Activated T-helper 9 cell treated with anti-CD3 and anti-CD28 coated beads, Interleukin-2, amount 50 U/mL, for 16 hours (primary cell): ENCODE results near the gene TRIM9.

Experiments
- DNase-seq: peaks from one replicate; pipeline ENCODE4 v3.0.0-alpha.2; 2020; ENCODE audit warnings: low read depth

The TRIM9 gene

DNA sequence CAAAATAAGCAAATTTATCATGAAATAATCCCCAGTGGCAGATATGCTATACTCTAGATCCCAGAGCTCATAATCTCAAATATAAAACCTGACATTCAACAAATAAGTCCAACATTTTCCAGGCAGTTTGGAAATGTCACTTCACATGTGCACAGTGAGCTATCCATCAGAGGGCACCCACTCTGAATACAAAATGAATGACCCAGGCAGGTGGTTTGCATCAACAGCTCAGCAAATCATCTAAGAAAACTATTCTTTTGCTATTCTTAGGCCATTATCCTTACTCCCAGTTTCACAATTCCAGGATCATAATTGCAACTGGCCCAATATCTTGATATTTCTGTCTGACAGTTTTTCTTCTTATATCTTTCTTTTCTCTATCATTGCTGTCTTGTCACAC lies 38.5 kb downstream of the TRIM9 start:
- no peak for DNase-seq

DNA sequence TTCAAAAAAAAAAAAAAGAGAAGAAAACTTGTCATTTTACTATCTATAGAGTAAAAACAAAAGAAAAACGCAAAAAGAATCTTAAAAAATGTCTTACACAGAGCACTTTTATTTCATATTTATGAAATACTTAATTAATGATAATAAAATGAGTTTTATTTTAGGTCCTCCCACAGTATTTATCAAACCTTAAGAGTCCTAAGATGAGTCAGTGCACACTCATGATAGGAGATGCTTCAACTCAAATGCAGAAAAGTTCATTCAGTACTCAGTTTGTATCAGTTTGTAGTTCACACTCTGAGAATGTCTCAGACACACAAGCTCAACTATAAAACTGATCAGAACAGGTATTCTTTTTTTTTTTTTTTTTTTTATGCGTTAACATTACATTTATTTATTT lies 41.7 kb downstream of the TRIM9 start:
- DNase-seq: no peak

DNA sequence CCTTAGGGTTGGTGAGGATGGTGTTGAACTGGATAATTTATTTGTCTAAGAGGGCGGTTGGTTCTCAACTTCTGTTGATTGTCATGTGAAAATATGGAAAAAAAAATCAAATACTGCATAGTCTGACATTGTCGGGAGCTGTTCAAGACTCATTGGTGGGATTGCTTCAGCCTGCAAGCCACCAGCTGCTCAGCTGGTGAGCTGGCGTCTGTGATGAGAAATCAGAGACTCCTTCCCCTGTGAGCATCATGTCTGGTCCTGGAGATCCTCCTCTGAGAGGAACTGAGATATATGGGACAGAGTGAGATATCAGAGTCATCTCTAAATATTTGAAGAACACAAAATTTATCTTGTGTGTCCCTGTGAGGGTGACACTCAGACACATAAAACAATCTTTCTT lies 49.9 kb downstream of the TRIM9 start:
- no peak for DNase-seq

DNA sequence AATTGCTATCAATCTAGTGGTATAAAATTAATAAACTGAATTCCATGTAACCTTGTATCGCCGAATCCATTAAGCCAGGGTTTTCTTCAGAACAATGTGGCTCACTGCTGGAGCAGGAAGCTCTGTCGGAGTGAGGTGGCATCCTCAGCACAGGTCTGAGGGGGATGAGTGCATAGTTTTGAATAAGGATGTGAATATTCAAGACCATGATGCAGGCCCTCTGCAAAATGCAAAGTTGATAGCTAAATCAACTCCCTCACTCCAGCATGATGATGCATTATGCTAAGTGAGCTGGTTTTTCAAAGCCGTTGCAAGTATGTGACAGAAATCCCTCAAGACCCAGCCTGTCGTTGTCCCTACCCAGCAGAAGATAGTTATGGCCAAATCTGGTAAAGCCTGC lies 53.0 kb downstream of the TRIM9 start:
- no peak for DNase-seq

DNA sequence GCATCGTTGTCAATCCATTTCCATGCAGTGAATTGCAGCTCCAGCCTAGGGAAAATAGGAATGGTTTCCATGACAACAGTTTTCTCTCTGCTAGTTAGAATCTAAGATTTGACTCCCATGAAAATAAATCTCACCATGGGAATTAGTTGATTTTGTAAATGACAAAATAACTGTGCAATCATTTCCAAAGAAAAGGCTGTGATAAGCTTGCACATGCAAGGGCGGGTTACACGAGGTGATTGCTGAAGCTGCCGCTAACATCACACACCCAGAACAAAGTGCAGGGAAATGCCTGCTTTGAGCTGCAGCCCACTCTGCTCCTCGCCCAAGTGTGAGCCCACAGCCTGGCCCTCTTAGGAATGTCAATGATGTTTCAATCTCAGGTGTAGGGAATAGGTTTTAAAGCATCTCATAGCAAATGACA lies 53.8 kb downstream of the TRIM9 start:
- no peak for DNase-seq

DNA sequence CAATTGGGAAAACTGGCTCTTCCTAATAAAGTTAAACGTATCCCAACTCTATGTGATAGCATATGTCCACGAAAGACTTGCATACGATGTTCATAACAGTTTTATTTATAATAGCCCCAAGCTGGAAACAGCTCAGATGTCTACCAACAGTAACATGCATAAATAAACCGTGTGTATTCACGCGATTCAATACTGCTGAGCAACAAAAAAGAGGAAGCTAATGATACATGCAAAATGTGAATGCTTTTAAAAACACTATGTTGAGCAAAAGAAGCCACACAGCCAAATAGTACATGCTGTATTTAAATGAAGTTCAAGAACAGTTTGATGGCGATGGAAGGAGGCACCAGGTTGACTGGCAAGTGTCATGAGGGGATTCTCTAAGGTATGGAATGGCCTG lies 55.7 kb downstream of the TRIM9 start:
- no peak for DNase-seq

DNA sequence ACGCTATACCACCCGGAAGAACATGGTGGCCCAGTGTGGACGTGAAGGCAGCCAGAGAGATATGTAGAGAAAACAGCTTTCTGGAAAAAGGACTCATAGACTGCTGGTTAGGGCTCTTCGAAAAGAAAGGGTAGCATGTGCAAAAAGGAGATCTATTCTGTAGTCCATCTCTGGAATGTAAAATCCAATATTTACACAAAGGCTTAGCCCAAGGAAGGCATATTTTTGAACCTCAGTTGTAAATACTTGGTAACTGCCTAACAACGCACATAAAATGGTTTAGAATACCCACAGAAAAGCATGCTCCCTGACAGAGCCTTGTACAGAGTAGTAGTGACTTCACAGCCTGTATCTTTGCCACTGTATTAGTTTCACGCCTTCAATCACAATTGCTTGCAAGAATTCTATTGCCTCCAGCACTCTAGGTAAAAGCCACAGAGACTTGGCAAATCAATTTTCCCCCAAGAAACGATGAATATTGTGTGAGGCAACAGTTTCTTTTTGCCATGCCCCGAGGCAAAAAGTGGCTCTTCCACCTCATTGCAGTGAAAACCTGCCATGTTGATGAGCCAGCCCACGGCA lies 59.2 kb downstream of the TRIM9 start:
- no peak for DNase-seq

DNA sequence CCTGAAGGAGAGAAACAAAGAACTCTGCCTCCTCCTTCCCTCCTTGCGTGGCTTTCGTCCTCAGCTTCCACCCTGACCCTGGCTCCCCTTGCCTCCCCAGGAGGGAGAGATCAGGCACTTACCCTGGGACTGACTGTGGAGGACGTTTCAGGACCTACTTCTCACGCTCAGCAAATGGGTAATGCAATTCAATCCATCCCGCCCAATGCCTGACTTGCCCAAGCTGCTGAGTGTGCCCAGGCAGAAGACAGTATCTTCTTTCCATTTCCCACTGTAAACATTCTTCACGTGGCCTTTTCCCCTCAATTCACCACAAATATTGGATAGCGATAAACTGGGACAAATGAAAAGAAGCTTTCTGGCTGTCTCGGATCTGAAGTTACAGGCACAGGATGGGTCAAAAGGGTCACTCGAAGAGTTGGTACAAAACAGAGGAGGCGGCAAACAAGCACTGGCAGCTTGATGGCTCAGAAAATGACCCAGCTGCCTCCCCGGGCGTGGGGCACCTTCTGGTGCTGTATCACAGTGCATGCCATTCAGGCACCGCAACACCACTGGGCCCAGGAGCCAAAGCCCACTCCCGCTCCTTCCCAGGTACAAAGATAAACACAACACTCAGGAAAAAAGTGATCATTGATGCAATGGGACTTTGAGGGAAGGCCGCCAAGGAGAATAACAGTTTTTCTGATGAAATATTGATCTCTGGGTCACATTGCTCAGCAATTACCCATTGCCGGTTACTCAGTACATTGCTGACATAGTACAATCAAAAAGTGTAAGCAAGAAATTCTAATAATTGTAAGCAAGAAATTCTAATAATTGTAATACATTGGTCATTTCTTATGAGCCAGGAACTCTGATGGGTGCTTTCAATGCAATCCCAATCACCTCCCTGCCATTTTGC lies 65.8 kb downstream of the TRIM9 start:
- DNase-seq: no peak

DNA sequence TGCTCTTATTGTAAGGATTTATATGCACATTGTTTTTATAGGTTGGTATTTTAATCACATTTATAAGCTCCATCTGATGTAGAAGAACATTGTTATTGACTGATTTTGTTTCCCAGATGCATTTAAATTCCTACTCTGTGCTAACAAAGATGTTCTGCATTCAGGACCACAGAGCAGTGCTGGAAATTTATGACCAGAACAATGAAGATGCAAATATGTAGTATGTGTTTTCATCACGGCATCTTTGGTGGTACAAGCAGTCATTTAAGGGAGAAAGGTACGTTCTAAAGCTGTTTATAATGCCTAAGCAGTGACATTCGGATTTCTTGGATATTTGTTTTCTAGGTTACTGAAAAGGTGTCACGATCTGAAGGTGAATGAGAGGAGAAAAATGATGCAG lies 66.5 kb downstream of the TRIM9 start:
- DNase-seq: no peak

DNA sequence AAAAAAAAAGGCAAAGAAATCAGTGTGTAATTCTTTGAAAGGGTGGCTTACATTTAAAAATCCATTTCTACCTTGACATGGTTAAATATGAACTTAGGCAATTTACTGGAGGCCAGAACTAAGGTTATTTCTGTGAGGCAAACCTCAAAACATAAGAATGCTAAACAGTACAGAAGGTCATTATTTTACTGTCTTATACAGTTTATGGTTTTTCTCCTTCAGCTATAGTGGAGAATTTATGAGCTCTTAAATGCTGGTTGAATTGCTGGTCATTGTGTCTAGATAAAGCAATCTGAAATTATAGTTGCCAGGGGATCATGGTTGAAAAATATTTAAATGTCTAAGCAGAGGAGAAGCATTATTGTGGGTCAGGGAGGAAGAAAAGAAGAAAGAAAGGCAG lies 70.5 kb downstream of the TRIM9 start:
- DNase-seq: no peak

DNA sequence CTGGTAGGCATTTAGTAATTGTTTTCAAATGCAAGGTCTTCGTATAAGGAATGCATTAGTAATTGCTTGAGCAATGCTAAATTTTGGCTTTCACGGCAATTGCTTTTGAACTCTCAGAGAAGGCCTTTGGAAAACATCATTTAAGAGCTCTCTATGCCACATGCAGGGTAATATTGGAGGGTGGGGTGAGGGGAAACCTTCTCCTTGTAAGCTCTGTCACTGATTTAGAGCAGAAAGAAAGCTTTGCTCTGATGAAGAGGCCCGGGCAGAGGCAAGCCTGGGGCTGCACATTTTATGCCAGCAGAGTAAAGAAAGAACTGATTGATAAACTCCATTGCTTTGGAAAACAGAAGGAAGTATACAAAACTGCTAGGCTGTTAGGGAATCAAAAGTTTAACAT lies 70.9 kb downstream of the TRIM9 start:
- DNase-seq: no peak

DNA sequence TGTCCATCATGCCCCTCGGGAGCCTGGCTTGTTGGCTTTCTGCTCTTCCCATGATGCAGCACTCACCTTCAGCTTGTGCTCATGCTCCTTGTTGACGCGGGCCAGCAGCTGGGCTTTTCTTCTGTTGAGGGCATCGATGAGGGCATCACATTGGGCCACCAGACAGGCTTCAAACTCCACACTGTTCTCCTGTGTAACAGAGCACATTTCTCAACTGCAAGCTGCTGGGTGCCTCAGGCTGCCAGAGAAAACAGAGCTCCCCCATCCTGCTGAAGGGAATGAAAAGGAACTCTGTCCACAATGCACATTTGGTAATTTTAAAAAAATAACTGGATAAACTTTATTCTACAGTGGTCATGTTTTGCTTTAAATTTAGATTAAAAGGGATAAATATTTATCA lies 72.1 kb downstream of the TRIM9 start:
- no peak for DNase-seq

DNA sequence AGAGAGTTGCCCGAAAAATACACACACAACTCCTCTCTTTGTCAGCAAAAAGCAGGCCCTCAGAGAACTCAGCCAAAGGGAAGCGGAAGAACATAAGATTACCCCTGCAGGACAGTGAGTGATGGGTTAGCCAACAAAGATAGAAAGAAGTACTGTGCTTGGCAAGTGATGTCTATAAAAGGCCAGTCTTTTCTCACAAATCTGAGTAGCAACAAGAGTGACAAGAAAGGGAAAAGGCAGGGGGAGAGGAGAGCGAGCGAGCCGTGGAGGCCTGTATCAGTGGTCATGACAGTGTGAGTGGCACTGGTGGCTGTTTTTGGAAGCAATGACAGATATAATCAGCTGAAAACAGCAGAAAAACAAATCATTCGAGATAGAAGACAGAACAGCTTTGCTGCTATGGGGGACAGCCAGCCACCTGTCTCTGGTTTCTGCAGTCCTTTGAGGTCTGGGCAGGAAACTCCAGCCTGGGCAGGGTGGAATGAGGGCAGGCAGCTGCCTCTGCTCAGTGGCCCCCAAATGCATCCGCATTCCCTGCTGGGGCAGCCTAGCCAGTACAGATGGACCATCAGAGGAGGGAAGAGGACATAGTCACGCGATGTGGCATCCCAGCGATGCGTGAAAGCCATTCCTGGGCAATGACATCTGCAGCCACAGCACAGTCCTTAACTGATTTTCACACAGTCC lies 74.7 kb downstream of the TRIM9 start:
- DNase-seq: no peak

DNA sequence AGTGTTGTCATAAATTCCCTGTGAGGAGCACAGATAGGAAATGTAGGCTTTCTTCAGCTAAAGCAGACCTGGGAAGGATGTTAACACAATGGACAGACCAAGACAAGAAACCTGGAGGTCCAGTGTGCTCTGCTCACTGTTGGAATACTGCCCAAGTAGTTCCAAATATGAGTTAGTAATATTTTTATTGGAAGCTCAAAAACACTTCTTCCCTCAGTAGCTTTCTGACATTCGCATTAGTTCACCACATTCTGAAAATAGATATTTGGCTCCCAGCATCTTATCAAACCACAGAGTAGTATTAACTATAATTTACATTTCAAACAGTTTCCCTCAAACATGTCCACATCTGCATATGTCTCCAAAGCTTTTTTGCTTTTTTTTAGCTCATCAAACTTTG lies 75.8 kb downstream of the TRIM9 start:
- DNase-seq: no peak

DNA sequence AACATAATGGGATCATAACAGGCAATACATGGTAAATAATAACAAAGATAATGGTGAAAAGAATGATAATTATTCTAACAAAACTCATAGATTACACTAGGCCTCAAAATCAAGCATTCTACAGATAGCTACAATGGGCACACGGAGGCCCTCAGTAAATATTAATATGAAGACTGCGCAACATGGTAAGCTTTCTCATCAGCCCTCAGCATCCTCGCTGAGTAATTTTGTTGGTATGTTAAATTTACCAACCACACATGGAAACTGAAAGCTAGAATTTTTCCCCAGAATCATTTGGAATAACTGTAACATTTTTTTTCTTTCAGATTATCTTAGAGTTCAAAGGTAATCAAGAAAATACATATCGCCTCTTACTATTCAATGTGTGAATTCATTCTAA lies 76.4 kb downstream of the TRIM9 start:
- no peak for DNase-seq

DNA sequence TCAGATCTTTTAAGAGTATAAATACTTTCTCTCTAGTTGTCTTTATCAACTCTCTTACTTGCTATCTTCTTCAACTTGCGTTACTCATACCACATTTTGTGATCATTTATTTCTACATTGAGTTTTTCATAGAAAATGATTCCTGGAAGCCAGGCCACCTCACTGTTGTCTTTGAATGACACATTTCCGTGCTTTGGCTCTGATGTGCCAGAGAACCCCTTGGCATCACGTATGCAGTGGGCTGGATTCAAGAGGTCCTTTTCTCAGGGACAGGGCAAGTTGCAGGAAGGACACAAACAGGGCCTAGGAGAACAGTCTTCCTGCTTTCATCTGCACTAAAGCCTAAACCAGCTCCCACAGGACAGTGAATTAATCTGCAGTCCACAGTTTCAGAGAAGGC lies 80.3 kb downstream of the TRIM9 start:
- DNase-seq: no peak

DNA sequence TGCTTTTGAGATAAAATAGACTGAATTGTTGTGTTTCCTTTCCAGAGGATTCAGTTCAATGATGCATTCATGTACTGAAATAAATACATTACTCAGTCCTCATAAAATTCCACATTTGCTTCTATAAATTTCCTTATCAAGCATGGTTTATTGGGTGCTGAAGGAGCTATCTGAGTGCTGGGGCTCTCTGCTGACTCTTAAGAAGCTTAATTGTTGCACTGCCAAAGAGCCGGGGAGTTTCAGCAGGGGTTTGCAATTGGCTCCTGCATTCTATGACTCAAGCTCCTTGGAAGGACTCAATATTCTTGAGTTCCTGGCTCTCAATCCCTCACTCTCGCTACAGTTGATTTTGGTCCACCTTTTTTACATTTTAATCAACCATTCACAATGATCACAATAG lies 80.8 kb downstream of the TRIM9 start:
- DNase-seq: no peak

DNA sequence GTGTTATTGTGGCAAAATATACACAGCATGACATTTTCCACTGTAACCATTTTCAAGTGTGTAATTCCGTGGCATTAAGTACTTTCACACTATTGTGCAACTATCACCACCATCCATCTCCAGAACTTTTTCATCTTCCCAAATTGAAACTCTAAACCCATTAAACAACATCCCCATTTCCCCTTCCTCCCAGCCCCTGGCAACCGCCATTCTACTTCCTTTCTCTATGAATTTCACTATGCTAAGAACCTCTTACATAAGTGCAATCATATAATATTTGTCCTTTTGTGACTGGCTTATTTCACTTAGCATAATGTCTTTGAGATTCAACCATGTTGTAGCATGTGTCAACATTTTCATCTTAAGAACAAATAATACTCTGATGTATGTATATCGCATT lies 82.8 kb downstream of the TRIM9 start:
- DNase-seq: no peak

DNA sequence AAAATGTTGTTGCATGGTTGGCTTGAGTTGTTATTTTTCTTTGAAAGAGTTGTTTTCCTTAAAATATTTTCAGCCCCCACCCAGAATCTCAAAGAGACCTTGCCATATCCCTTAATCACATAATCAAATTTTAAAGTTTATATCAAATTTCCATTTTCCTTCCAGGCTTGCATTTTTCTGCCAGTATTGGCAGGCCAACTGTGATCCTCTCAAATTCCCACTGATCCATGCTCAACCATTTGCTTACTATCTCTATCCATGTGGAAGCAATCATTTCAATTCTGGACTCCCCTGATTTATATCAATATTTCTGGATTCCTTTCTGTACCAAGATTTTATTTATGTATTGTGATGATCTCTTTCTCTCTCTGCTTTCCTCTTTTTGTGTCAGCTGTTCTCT lies 86.5 kb downstream of the TRIM9 start:
- DNase-seq: no peak

DNA sequence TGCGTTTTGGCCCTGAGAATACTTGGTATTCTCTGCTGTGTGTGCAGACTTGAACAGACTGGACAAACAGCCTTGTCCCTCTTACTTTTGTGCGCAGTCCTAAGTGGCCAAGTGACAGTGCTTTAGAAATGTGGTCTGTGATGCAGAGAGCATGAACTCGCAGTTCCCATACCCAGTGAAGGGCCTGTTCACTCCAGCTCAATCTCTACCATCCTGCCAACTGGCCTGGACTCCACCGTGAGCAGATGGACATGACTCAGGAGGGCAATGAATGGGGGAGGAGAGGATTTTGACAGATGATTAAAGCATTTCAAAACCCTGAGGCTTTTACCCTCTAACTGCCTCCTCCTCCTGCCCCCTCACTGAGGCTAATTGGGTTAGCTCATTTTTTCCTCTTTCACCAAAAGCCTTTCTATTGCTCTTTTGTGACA lies 88.1 kb downstream of the TRIM9 start:
- DNase-seq: no peak

DNA sequence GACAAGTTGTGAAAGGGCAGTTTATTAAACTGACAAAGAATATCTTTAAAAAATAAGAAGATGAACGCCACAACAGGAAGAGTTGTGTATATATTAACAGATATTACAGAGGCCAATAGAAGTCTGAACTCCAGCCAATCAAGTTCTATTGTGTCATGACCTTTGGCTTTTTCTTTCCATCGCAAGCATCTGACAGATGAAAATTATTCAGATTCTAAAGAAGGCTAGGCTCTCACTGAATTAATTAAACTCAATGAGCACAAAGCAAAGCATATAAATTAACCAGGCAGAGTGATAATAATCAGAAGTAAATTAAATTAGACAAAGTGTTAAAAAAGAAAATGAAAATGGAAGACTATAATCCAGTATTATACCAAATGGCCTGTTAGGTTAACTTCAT lies 88.6 kb downstream of the TRIM9 start:
- DNase-seq: no peak

DNA sequence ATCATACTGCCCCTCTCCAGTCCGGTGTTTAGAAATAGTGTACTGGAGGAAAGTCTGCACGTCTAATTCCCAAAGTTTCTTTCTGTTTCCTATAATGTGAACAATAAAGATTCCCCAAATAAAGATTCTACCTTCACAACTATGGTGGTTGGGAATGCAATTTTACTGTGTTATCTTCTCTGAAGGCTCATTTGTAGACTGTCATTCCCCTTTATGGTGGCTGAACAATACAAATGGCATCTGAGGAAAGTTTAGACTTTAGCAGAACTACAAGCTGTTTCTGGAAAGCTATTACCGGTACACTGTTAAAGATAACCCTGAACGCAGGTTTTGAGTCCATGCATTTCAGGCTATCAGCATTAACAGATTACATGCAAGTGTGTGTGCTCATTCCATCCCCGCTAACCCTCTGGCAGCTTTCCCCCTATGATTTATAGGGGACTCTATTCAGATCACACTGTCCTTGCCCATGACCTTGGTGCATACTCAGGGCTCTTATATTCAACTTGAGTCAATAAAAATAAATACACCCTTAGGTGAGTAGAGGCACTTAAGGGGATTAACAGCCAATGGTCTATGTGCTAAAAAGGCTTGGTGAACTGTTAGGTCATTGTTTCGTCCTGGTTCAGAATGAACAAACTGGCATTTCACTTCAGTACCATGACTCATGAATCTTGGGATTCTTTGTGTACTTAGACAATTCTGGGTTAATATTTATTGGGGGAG lies 89.9 kb downstream of the TRIM9 start:
- no peak for DNase-seq

DNA sequence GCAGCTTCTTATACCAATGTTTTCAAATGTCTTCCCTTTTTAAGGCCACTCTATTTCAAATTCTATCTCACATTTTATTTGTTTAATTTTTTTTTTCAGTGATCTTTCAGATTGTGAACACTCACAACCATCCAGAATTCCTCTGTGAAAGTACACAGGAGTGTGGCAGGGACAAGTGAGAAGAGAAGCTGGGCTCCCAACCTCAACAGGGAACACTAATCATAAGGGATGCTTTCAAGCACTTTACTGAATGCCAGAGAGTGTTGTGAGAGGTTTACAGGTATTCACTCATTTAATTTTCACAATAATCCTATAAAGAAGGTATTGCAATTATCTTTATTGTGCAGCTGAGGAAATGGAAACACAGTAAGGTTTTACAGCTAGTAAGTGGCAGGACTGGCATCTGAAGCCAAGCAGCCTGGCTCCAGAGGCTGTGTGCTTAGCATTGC lies 90.5 kb downstream of the TRIM9 start:
- no peak for DNase-seq
